HFF-Myc (cell line): ENCODE measurements around the gene C2orf81.

ENCODE experiments used
- DNase-seq: peaks from one replicate; pipeline ENCODE4 v3.0.0-alpha.2; 2011; ENCODE audit warnings: low read depth; ENCODE audit errors: extremely low read depth
- H3K4me3 ChIP-seq: replicated peaks from 2 replicates; pipeline ENCODE4 v1.5.1; 2011; ENCODE audit warnings: low read depth, mild to moderate bottlenecking, control low read depth, low read length
- TF ChIP-seq, protein P1 (sequence below): IDR thresholded peaks from 2 replicates; pipeline ENCODE4 v1.5.1; 2012; ENCODE audit warnings: mild to moderate bottlenecking, low read depth, low read length, control low read depth; ENCODE audit errors: missing control alignments

C2orf81 gene

DNA sequence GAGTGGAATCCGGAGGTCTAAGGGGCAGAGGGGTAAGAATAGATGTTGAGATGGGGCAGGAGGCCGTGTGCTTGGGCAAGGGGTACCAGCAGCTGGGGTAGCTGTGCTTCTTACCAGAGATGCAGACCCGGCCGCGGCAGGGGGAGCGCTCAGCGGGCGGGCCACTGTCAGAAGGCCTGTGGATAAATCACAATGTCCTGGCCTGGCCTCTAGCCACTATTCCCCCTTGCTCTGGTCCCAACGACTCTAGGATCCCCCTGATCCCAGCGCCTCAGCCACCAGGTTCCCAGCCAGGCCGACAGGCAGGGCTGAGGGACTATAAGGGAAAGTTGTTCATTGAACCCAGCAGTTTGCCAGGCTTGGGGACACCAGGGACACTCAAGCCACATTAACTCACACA is 9.1 kb upstream of the C2orf81 start:
- DNase-seq = no peak
- no peak overlapping the region for H3K4me3 ChIP-seq
- TF ChIP-seq, protein P1, sequence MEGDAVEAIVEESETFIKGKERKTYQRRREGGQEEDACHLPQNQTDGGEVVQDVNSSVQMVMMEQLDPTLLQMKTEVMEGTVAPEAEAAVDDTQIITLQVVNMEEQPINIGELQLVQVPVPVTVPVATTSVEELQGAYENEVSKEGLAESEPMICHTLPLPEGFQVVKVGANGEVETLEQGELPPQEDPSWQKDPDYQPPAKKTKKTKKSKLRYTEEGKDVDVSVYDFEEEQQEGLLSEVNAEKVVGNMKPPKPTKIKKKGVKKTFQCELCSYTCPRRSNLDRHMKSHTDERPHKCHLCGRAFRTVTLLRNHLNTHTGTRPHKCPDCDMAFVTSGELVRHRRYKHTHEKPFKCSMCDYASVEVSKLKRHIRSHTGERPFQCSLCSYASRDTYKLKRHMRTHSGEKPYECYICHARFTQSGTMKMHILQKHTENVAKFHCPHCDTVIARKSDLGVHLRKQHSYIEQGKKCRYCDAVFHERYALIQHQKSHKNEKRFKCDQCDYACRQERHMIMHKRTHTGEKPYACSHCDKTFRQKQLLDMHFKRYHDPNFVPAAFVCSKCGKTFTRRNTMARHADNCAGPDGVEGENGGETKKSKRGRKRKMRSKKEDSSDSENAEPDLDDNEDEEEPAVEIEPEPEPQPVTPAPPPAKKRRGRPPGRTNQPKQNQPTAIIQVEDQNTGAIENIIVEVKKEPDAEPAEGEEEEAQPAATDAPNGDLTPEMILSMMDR = no peak

DNA sequence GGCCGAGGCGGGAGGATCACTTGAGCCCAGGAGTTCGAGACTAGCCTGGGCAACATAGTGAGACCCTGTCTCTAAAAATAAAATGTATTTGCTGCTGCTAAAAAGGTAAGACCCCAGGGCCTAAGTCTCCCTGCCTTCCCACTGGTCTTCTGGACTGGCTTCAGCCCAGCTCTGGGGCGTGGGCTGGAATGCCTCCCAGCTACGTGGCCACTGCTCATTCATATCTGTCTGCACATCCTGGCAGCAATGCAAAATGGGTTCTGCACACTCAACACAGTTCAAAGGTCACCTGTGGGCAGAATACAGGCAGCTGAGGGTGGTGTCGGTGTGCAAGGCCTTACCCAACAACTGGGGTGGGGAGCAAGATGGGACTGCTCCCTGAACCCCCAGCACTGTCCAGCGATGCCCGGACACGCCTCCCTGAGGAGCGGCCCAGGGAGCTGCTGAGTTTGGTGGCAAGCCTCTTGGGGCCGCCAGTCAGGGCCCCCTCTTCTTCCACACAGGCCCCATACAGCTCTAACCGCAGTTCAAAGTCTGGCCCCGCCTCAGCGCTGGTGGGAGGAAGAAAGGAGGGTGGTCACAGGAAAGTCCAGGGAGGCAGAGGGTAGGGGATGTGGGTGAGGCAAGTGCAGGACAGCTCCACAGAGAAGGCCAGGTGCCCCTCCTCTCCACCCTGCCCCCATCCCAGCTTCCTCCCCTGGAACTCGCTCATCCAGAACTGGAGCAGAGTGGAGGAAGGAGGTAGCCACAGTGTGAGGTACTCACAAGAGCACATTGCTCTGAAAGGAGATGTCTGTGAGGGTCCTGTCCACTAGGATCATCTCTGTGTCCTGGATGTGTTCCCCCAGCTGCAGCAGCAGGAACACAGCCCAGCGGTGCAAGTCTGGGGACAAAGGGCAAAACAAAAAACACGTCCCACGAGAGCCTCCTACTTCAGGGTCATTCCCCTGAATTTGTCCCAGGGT is 8.3 kb upstream of the C2orf81 start:
- no peak overlapping the region for H3K4me3 ChIP-seq
- TF ChIP-seq, protein P1 = no peak
- no peak for DNase-seq

DNA sequence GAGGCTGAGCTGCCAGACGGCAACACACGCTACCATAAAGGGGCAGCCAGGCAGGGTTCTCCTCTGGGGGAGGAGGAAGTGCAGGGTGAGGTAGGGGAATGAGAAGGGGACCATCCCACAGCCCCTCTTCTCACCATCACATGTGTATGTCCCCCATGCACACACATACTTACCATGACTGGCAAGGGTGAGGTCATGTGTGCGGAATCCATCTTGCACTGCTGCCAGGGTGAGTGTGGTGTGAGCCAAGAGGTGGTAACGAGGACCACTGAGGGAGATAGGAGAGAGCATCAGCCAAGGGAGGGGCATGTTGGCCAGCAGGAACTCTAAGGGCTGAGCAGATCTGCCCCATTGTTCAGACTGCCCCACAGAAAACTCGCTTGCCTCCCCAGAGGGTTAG is 7.3 kb upstream of the C2orf81 start:
- no peak overlapping the region for H3K4me3 ChIP-seq
- no peak for DNase-seq
- TF ChIP-seq, protein P1 = no peak

DNA sequence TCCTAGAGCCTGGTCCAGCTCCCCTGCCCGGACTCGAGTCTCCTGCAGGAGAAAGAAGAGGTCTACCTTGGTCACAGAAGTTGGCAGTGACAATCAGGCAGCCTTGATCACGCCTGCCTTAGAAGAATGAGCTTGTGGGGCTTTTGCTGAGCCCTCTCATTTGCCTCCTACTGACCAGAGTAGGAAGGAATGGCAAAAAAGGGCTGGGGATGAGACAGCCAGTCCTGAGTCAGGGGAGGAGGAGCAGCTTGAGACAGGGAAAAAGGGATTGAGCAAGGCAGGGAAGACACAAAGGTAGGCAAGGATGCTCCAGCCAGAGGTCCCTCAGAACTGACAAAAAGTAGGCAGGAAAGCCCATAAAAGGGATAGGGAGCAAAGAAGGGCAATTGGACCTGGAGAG is 6.1 kb upstream of the C2orf81 start:
- H3K4me3 ChIP-seq = no peak overlapping the region
- TF ChIP-seq, protein P1 = no peak
- no peak for DNase-seq

DNA sequence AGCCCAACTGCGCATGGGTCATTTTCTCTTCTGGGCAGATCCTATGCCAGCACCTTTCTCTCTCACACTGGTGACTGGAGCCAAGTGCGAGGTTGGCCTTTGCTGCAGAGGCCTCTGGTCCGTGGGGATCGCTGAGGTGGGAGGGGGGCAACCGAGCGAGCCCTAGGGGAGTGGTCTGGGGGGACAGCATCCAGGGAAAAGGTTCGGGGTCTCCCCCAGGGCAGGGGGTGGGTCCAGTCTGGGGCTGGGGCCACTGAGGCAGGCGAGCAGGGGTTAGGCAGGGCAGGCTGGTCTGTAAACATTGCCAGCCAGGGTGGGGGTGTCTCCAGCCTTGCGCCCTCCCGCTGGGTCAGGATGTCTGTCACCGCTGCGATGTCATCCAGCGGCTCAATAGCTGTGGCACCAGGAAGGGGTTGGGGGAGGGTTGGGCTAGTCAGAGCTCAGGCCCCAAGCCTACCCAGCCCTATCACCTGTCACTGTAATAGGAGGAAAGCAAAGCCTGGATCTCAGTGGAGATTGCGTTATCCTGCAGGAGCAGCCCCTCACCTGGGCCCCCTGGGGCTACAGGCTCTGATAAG is 4.9 kb upstream of the C2orf81 start:
- DNase-seq = no peak
- TF ChIP-seq, protein P1 = no peak

DNA sequence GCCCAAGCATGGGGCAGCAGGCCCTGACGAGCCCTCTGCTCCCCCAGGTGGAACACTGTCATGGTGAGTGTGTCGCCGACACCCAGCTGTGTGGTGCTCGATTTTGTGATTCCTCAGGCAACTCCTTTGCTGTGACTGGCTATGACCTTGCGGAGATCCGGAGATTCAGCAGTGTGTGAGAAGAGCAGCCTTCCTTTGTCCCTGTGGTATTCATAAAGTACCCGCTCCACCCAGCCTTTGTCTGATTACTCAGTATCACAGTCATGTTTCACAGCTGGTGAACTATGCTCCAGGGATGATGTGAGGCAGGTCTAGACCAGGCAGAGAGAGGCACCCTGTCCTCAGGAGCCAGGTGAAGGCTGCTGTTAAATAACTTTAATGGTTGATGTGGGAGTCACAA is 4.1 kb upstream of the C2orf81 start:
- no peak for DNase-seq
- H3K4me3 ChIP-seq = no peak overlapping the region
- TF ChIP-seq, protein P1 = no peak

More for the DNA sequence above, 4.9 kb upstream of the C2orf81 start:
- no peak overlapping the region for H3K4me3 ChIP-seq
